Stimulated activated CD8-positive, alpha-beta memory T cell treated with anti-CD3 and anti-CD28 coated beads, Interleukin-12 subunit alpha, Interleukin-12 subunit beta, amount 100 ng/mL, for 1 hour (primary cell): ENCODE measurements around the gene PCYT2.
A peak's percentile ranks its signal among the peaks of the same experiment; 100 is the strongest.

ENCODE experiments used
- DNase-seq: peaks from one replicate; pipeline ENCODE4 v3.0.0-alpha.2; 2020; ENCODE audit warnings: low read depth

PCYT2 gene

GRCh38 chr17:81942167-81942553, 31.0 kb upstream of the PCYT2 start:
- DNase-seq, result no peak

- DNase-seq, result no peak
Observed at GRCh38 chr17:81941484-81942166, 30.4 kb upstream of the PCYT2 start.

GRCh38 chr17:81940538-81941483, 29.6 kb upstream of the PCYT2 start:
- DNase-seq, result no peak

- no peak for DNase-seq
Observed at GRCh38 chr17:81939881-81940385, 28.7 kb upstream of the PCYT2 start.

- DNase-seq, result no peak
Observed at GRCh38 chr17:81939218-81939617, 28.0 kb upstream of the PCYT2 start.

- DNase-seq, result no peak
Observed at GRCh38 chr17:81935709-81936084, 24.5 kb upstream of the PCYT2 start.

GRCh38 chr17:81934850-81935708, 23.9 kb upstream of the PCYT2 start:
- no peak for DNase-seq

- DNase-seq, result no peak
Observed at GRCh38 chr17:81934098-81934757, 23.0 kb upstream of the PCYT2 start.

- no peak for DNase-seq
Observed at GRCh38 chr17:81933178-81933699, 22.0 kb upstream of the PCYT2 start.

- no peak for DNase-seq
Observed at GRCh38 chr17:81932333-81932983, 21.3 kb upstream of the PCYT2 start.

GRCh38 chr17:81931557-81932332, 20.5 kb upstream of the PCYT2 start:
- DNase-seq, result no peak

GRCh38 chr17:81931189-81931556, 20.0 kb upstream of the PCYT2 start:
- DNase-seq, result no peak

GRCh38 chr17:81930142-81931125, 19.2 kb upstream of the PCYT2 start:
- no peak for DNase-seq

- DNase-seq, result no peak
Observed at GRCh38 chr17:81929253-81930141, 18.3 kb upstream of the PCYT2 start.

- no peak for DNase-seq
Observed at GRCh38 chr17:81928544-81929252, 17.5 kb upstream of the PCYT2 start.

GRCh38 chr17:81927653-81928543, 16.7 kb upstream of the PCYT2 start, which contains the start of gene MAFG:
TSS of gene MAFG (minus strand) at chr17:81927735. CDS start at chr17:81923185, 4,550 bp downstream.
- peak; percentile 82 for DNase-seq
